HFFc6 (cell line): Measurements from ENCODE around the gene MRPL36. TPM values are rescaled to one million over a fixed set of nuclear protein-coding genes. Genes with fewer than 3 reads are reported as not detected.
"Not testable (repeated sequence)": the region's sequence is repeated elsewhere in the genome, so short reads cannot be mapped to it uniquely, and the experiment has no call there.

Experiments used
- DNase-seq: peaks from one replicate; pipeline ENCODE4 v3.0.0-alpha.2; 2018
- H3K27ac Mint-ChIP-seq: 2 replicates; pipeline ENCODE4 v1.8.0; 2020; ENCODE audit warnings: mild to moderate bottlenecking, mixed read lengths
- H3K27me3 Mint-ChIP-seq: 2 replicates; pipeline ENCODE4 v1.8.0; 2021; ENCODE audit warnings: mild to moderate bottlenecking, moderate library complexity, mixed read lengths; ENCODE audit not compliant: insufficient read depth
- H3K36me3 Mint-ChIP-seq: 2 replicates; pipeline ENCODE4 v1.8.0; 2021; ENCODE audit warnings: low read depth, mixed read lengths
- H3K4me1 Mint-ChIP-seq: 2 replicates; pipeline ENCODE4 v1.8.0; 2020; ENCODE audit warnings: low read depth, mixed read lengths
- H3K4me3 Mint-ChIP-seq: 2 replicates; pipeline ENCODE4 v1.8.0; 2020; ENCODE audit warnings: mild to moderate bottlenecking, moderate library complexity, mixed read lengths
- H3K9me3 Mint-ChIP-seq: 2 replicates; pipeline ENCODE4 v1.8.0; 2020; ENCODE audit warnings: mild to moderate bottlenecking, mixed read lengths
- total RNA-seq, 6 experiments: library from RNA; stranded (reverse); fragmentation: NEBNext Ultra II Directional; extraction: Animal tissue kit (Norgen Biotek cat#: 25700); gene quantifications; 2 replicates in 1 of 6; 3 replicates in 5 of 6; pipeline ENCODE4 v1.2.3, GENCODE V29; 2021
- TF ChIP-seq, protein P1 (sequence below): fragments of 200-600 bp; sonication (generic); IDR thresholded peaks from 2 replicates; pipeline ENCODE4 v1.5.0; 2021; ENCODE audit warnings: antibody characterized with exemption, mild to moderate bottlenecking

MRPL36 gene
- total RNA-seq, 6 experiments from 2014 or later, result 67.8 to 87.1 (median 74.9) TPM

DNA sequence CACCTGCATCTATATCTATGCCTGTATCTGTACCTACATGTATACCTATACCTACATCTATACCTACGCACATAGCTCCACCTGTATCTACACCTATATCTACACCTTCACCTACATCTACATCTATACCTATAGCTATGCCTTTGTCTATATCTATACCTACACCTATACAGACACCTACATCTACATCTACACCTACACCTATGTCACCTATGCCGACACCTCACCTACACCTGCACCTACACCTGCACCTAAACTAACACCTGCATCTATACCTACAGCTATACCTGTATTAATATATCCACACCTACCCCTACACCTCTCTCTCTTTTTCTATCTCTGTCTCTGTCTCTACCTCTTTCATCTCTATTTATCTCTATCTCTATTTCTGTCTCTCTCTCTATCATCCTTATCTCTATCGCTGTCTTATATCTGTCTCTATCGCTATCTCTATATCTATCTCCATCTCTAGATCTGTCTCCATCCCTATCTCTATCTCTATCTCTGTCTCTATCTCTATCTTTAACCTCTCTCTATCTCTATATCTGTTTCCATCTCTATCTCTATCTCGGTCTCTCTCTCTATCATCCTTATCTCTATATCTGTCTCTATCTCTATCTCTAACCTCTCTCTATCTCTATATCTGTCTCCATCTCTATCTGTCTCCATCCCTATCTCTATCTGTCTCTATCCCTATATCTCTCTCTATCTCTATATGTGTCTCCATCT is 45.2 kb upstream of the MRPL36 start:
- Mint-ChIP-seq H3K27ac (no peak overlapping the region), H3K9me3 (no peaks in the 10 kb centered on the region), H3K36me3 (no peaks in the 10 kb centered on the region), H3K27me3 (peaks cover 16% of the 10 kb centered on the region), H3K4me3 (no peak overlapping the region), H3K4me1 (no peaks in the 10 kb centered on the region)
- no peak for DNase-seq
- TF ChIP-seq, protein P1, sequence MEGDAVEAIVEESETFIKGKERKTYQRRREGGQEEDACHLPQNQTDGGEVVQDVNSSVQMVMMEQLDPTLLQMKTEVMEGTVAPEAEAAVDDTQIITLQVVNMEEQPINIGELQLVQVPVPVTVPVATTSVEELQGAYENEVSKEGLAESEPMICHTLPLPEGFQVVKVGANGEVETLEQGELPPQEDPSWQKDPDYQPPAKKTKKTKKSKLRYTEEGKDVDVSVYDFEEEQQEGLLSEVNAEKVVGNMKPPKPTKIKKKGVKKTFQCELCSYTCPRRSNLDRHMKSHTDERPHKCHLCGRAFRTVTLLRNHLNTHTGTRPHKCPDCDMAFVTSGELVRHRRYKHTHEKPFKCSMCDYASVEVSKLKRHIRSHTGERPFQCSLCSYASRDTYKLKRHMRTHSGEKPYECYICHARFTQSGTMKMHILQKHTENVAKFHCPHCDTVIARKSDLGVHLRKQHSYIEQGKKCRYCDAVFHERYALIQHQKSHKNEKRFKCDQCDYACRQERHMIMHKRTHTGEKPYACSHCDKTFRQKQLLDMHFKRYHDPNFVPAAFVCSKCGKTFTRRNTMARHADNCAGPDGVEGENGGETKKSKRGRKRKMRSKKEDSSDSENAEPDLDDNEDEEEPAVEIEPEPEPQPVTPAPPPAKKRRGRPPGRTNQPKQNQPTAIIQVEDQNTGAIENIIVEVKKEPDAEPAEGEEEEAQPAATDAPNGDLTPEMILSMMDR, result no peak

DNA sequence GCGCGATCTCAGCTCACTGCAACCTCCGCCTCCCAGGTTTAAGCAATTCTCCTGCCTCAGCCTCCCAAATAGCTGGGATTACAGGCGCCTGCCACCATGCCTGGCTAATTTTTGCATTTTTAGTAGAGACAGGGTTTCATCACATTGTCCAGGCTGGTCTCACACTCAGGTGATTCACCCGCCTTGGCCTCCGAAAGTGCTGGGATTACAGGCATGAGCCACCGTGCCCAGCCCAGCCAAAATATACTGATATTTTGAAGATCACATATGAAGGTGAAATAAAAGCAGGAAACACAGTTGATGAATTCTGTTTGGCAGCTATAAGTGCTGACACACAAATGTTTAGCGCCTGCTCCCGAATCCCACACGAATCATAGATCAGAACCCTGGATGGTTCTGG is 44.1 kb upstream of the MRPL36 start:
- H3K27me3 Mint-ChIP-seq, result peaks cover 12% of the 10 kb centered on the region
- not testable (repeated sequence) for H3K4me1 Mint-ChIP-seq, H3K36me3 Mint-ChIP-seq, H3K4me3 Mint-ChIP-seq, H3K9me3 Mint-ChIP-seq, H3K27ac Mint-ChIP-seq, DNase-seq

DNA sequence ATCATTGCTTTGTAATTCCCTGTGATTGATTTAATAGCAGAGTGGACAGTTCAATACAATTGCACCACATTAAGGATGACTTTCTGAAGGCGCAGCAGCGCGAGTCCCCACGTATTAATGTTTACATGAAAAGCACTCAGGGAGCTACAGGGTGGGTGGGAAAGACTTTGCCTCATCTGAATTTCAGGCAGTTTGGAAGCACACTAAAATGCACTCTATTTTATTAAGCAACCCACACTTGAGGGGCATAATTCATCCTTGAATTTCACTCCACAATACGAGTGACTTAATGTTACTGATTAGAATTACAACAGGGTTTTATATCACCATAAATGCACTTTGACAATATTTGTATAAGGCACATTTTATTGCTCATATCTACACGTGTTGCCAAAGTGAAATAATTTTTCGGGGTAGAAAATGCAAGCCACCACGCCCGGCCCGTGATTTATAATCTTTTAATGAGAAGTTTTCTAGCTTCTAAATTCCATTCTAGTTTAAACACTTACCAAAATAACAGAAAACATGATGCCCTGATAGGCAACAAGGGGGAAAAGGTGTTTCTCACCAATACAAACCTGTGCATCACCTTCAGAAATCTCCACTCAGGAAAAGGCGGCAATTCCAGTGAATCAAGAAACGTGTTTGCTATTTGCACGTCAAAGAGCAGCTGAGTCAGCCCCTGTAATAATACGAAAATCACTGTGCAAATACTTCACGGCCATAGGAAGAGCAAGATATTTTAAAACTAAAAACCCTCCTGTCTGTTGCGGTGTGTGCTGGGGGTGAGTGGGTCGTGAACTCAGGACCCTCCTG is 42.6 kb upstream of the MRPL36 start:
- TF ChIP-seq, protein P1, result no peak
- H3K9me3 Mint-ChIP-seq, result no peaks in the 10 kb centered on the region
- H3K36me3 Mint-ChIP-seq, result no peaks in the 10 kb centered on the region
- no peak overlapping the region for H3K27ac Mint-ChIP-seq
- no peaks in the 10 kb centered on the region for H3K4me1 Mint-ChIP-seq
- no peak for DNase-seq
- peaks cover 9% of the 10 kb centered on the region for H3K27me3 Mint-ChIP-seq
- no peak overlapping the region for H3K4me3 Mint-ChIP-seq

DNA sequence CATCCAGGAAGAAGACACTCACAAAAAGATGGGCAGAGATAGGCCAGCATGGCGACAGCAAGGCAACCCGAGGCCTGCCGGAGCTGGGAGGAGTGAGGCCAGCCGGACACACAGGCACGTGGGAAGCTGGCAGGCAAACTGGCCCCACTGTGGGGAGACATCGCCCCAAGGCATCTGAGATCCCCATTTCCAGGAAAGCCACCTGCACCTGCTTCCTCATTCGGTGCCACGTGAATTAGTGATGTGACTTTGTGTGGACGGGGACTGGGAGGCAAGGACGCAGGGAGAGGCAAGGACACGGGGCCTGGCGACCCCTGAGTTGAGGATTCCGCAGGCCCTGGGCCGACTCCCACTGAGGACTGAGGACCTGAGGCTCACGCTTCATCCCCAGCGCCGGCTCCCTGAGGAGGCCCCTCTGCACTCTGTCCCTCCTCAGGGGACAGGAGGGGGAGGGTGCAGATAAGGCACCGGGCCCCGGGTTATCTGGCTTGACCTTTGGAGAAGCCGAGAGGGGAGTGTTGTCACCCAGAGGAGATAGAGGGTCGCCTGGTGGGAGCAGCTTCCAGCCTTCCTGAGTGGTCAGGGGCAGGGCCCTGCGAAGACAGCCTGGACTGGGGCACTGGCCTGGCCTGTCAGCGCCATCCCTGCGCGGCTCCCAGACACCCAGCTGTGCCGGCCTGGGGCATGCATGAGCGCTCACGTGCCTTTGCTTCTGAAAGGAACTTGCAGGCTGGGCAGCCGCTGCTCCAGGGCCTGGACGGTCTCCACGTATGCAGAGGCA is 41.3 kb upstream of the MRPL36 start:
- Mint-ChIP-seq H3K27ac (no peak overlapping the region), H3K4me3 (no peak overlapping the region), H3K4me1 (no peaks in the 10 kb centered on the region), H3K36me3 (no peaks in the 10 kb centered on the region), H3K27me3 (peaks cover 12% of the 10 kb centered on the region), H3K9me3 (no peaks in the 10 kb centered on the region)
- no peak for DNase-seq
- TF ChIP-seq, protein P1, result no peak

DNA sequence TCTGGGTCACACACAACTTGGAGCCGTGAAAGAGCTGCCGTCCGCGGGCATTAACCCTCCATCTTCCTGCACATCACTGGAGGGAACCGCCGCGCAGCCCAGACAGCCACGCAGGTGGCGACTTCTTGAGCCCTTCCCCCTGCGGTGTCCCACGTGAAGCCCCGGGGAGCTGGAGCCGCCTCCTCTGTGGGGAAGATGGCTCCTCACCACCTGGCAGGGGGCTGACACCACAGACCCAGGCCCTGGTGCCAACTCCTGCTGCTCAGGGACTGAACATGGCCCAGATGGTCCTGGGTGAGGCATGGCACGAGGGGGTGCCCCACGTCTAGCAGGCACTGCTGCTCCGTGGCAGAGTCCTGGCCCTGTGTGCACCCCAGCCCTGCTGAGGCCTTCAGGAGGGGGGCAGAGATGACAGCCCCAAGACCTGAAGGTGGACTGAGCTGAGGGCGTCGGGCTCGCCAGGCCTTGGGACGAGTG is 40.5 kb upstream of the MRPL36 start:
- Mint-ChIP-seq H3K27me3 (peaks cover 13% of the 10 kb centered on the region), H3K4me3 (no peak overlapping the region), H3K36me3 (no peaks in the 10 kb centered on the region), H3K27ac (no peak overlapping the region), H3K4me1 (no peaks in the 10 kb centered on the region), H3K9me3 (no peaks in the 10 kb centered on the region)
- TF ChIP-seq, protein P1, result no peak
- DNase-seq, result no peak
